Measurements from ENCODE around the gene CEMIP2. TPM values are rescaled to one million over a fixed set of nuclear protein-coding genes. Genes with fewer than 3 reads are reported as not detected.
"Not testable (repeated sequence)": the region's sequence is repeated elsewhere in the genome, so short reads cannot be mapped to it uniquely, and the experiment has no call there.

CEMIP2 gene
- total and polyA plus RNA-seq, 2 of the 13 experiments (the other 11 are each of a cell fraction or from before 2014, with no cell fraction given) = 94.3 to 128 TPM

- no peak for TF ChIP-seq TFE3 (CRISPR knock-in tag; IDR thresholded peaks at IDR 0.05)
- no peak for TF ChIP-seq DPF2 (CRISPR knock-in tag; IDR thresholded peaks at IDR 0.05; ENCODE audit: borderline replicate concordance, low read depth)
- TF ChIP-seq ZSCAN5A (CRISPR knock-in tag; IDR thresholded peaks at IDR 0.05; ENCODE audit: borderline replicate concordance) = no peak
- TF ChIP-seq EP300 (IDR thresholded peaks at IDR 0.05; ENCODE audit: low read depth in 2 of 2, low read length in 2 of 2) = no peak
- TF ChIP-seq EP300 (CRISPR knock-in tag; IDR thresholded peaks at IDR 0.05; ENCODE audit: borderline replicate concordance) = no peak
- no peak for TF ChIP-seq MYC (CRISPR knock-in tag; IDR thresholded peaks at IDR 0.05; ENCODE audit: borderline replicate concordance)
- TF ChIP-seq ZNF746 (CRISPR knock-in tag; IDR thresholded peaks at IDR 0.05) = no peak
Measured at GRCh38 chr9:71806901-71807307, 38.6 kb upstream of the CEMIP2 start (continued).

- not testable (repeated sequence) for FAIRE-seq
- CTCF ChIA-PET (ENCODE audit: low intra/inter-chr PET ratio, low total read pairs) = interaction anchor here (3.0 kb wide), 1 partner anchor 220 kb away, joined by 22 read pairs; no protein-coding TSS in a partner anchor
Measured at GRCh38 chr9:71805096-71805495, 36.8 kb upstream of the CEMIP2 start.

More at GRCh38 chr9:71805096-71805495, 36.8 kb upstream of the CEMIP2 start:
- H4K20me1 ChIP-seq (ENCODE audit: insufficient read depth, low read length); H3K4me3 ChIP-seq (replicated peaks in 1 of 3; ENCODE audit: insufficient read depth in 1 of 3, low read depth in 2 of 3, low read length in 3 of 3); ATAC-seq; H3K36me3 ChIP-seq (replicated peaks in 1 of 2; ENCODE audit: control insufficient read depth in 1 of 2, insufficient read depth in 2 of 2, low read length in 2 of 2); intact Hi-C loops (cut with micrococcal nuclease; ENCODE audit: unreplicated experiment); H3K9ac ChIP-seq (ENCODE audit: insufficient read depth, low read depth, low read length); H3K79me2 ChIP-seq (ENCODE audit: insufficient read depth, low read length); H3K27me3 ChIP-seq (ENCODE audit: control insufficient read depth in 1 of 2, insufficient read depth in 2 of 2, low read length in 2 of 2); H3K9me3 ChIP-seq (ENCODE audit: low read length); DNase-seq (ENCODE audit: low spot score); BruUV-seq (replicated peaks); H2AFZ ChIP-seq (ENCODE audit: low read length); POLR2A ChIA-PET; H3K27ac ChIP-seq (ENCODE audit: extremely low read length, insufficient read depth, low read length); H3K4me1 ChIP-seq (ENCODE audit: insufficient read depth, low read length); H3K4me2 ChIP-seq (ENCODE audit: low read depth, low read length): not testable (repeated sequence)
- in situ Hi-C loops (cut with HindIII; ENCODE audit: extremely low pct_ligation_motif_present, low pct_unique_long_range_greater_than_20kb) = loop anchor here (25.0 kb wide), 1 partner anchor 518 kb away; no protein-coding TSS in a partner anchor
- WGBS (ENCODE audit: low lambda C conversion rate) = 44% methylated on average over 1 of the region's 1 CpG
